Osteoblast (primary cell): ENCODE measurements around the gene C2CD2L. TPM values are rescaled to one million over a fixed set of nuclear protein-coding genes. Genes with fewer than 3 reads are reported as not detected.

ENCODE experiments used
- DNase-seq: peaks from one replicate; pipeline ENCODE4 v3.0.0; 2011; ENCODE audit warnings: low spot score, mixed read lengths; ENCODE audit not compliant: insufficient read length; ENCODE audit errors: missing footprints
- H2AFZ ChIP-seq: 2 replicates; pipeline ENCODE4 v1.6.0; 2011; ENCODE audit warnings: mild to moderate bottlenecking, low read length
- H3K27ac ChIP-seq: 2 replicates; pipeline ENCODE4 v1.5.1; 2011; ENCODE audit warnings: mild to moderate bottlenecking, low read depth, low read length, moderate library complexity
- H3K27me3 ChIP-seq: 2 replicates; pipeline ENCODE4 v1.6.0; 2012; ENCODE audit warnings: mild to moderate bottlenecking, control low read depth, inconsistent platforms, low read length, moderate library complexity; ENCODE audit not compliant: insufficient read depth
- H3K36me3 ChIP-seq: 2 replicates; pipeline ENCODE4 v1.5.1; 2011; ENCODE audit warnings: mild to moderate bottlenecking, low read length, control low read depth, moderate library complexity; ENCODE audit not compliant: insufficient read depth
- H3K4me1 ChIP-seq: 2 replicates; pipeline ENCODE4 v1.5.1; 2011; ENCODE audit warnings: mild to moderate bottlenecking, low read length, control low read depth, moderate library complexity; ENCODE audit not compliant: insufficient read depth
- H3K4me2 ChIP-seq: 2 replicates; pipeline ENCODE4 v1.6.0; 2011; ENCODE audit warnings: mild to moderate bottlenecking, low read length; ENCODE audit not compliant: insufficient read depth
- H3K4me3 ChIP-seq: fragments of 200-600 bp; sonication (generic); 3 replicates; pipeline ENCODE4 v1.5.1; 2012; ENCODE audit warnings: mild to moderate bottlenecking, low read length, inconsistent platforms; ENCODE audit not compliant: insufficient read depth
- H3K79me2 ChIP-seq: 2 replicates; pipeline ENCODE4 v1.6.0; 2012; ENCODE audit warnings: mild to moderate bottlenecking, low read length, control low read depth, inconsistent platforms; ENCODE audit not compliant: insufficient read depth
- H3K9me3 ChIP-seq: 2 replicates; pipeline ENCODE4 v1.5.1; 2011; ENCODE audit warnings: low read depth, low read length, control low read depth
- H4K20me1 ChIP-seq: 2 replicates; pipeline ENCODE4 v1.6.0; 2012; ENCODE audit warnings: mild to moderate bottlenecking, low read length, control low read depth; ENCODE audit not compliant: insufficient read depth
- CTCF ChIP-seq: IDR thresholded peaks from 2 replicates; pipeline ENCODE4 v1.5.1; 2011; ENCODE audit warnings: mild to moderate bottlenecking, low read depth, low read length, moderate library complexity; ENCODE audit errors: extremely low read depth
- total RNA-seq: library from RNA; depleted of rRNA; stranded (reverse); fragments of >200 nt; gene quantifications from 2 replicates; pipeline ENCODE4 v1.2.3, GENCODE V29; 2012

Gene C2CD2L
- total RNA-seq, 1 donor: 6.2 TPM

DNA sequence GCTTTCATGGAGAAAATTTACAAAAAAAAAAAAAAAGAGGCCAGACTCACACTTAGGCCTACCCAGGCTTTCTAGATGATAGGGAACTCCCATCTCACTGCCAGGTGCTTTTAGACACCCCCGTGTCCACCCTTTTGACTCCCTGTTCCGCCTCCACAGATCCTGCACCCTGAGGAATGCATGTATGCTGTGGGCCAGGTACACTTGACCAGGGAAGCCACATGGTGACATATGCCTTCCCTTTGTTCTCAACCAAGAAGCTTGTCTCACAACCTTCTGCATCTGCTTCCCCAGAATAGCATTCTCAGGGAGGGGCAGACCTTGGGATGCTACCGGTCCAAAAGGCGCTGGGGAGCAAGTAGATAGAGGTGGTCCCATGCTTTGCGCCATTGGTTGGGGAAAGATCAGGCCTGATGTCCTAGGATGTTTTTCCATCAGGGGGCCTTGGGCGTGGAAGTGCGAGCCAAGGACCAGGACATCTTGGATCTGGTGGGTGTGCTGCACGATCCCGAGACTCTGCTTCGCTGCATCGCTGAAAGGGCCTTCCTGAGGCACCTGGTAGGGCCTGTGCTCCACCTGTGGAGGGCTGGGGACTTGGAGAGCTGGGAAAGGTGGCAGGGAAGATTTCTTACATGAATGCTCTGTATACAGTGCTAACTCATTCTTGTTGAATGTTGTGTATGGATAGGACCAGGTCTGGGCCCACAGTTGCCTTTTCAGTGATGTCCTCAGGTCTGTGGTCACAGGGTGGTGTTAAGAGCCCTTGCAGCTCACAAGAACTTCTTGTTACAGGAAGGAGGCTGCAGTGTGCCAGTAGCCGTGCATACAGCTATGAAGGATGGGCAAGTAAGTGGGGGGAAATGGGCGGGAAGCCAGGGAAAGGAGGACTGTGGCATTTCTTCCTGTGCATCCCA is 14.9 kb upstream of the C2CD2L start:
- TF ChIP-seq CTCF: no peak
- Histone ChIP-seq H2AFZ (no peak overlapping the region), H3K79me2 (peaks cover 47% of the 10 kb centered on the region), H3K27ac (peak overlapping the region; percentile 80), H3K9me3 (no peaks in the 10 kb centered on the region), H4K20me1 (peaks cover 15% of the 10 kb centered on the region), H3K27me3 (no peaks in the 10 kb centered on the region), H3K36me3 (peaks cover 53% of the 10 kb centered on the region), H3K4me3 (no peak overlapping the region), H3K4me1 (peaks cover 19% of the 10 kb centered on the region), H3K4me2 (peak overlapping the region; percentile 93)
- peak; percentile 60 for DNase-seq

DNA sequence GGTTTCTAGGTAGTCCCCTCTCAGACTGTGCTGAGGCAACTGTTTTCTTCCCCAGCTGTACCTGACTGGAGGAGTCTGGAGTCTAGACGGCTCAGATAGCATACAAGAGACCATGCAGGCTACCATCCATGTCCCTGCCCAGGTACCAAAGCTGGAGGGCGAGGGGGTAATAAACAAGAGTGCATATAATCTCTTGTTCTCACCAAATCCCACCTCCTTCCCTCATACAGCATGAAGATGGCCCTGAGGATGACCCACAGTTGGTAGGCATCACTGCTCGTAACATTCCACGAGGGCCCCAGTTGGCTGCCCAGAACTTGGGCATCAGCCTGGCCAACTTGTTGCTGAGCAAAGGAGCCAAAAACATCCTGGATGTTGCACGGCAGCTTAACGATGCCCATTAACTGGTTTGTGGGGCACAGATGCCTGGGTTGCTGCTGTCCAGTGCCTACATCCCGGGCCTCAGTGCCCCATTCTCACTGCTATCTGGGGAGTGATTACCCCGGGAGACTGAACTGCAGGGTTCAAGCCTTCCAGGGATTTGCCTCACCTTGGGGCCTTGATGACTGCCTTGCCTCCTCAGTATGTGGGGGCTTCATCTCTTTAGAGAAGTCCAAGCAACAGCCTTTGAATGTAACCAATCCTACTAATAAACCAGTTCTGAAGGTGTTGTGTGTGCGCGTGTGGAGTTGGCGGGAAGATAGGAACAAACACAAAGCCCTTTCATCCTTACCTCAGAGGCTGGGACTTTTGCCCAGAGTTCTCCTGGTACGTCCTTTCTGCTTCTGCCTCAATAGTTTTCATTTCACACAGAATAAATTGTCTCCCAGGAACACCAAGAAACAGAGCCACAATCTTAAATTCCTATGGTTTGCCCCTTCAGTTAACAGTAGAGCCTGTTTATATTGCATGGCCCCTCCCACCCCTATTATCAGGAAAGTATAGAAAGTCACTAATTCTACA is 14.0 kb upstream of the C2CD2L start:
- TF ChIP-seq CTCF: no peak
- H3K27ac ChIP-seq: peak overlapping the region; percentile 80
- peaks cover 39% of the 10 kb centered on the region for H3K79me2 ChIP-seq
- peak overlapping the region; percentile 93 for H3K4me2 ChIP-seq
- H3K36me3 ChIP-seq: peaks cover 63% of the 10 kb centered on the region
- peak overlapping the region; percentile 88 for H3K4me3 ChIP-seq
- no peak overlapping the region for H2AFZ ChIP-seq
- no peaks in the 10 kb centered on the region for H3K27me3 ChIP-seq
- peaks cover 15% of the 10 kb centered on the region for H4K20me1 ChIP-seq
- no peaks in the 10 kb centered on the region for H3K9me3 ChIP-seq
- H3K4me1 ChIP-seq: peaks cover 19% of the 10 kb centered on the region
- peak; percentile 35 for DNase-seq

- H3K9me3 ChIP-seq: no peaks in the 10 kb centered on the region
- DNase-seq: peak; percentile 84
- H2AFZ ChIP-seq: peak overlapping the region; percentile 55
- no peak for TF ChIP-seq CTCF
- no peaks in the 10 kb centered on the region for H3K27me3 ChIP-seq
- H3K27ac ChIP-seq: peak overlapping the region; percentile 80
- H3K4me1 ChIP-seq: peaks cover 19% of the 10 kb centered on the region
- H3K36me3 ChIP-seq: peaks cover 62% of the 10 kb centered on the region
- H3K4me2 ChIP-seq: peak overlapping the region; percentile 93
- peaks cover 39% of the 10 kb centered on the region for H3K79me2 ChIP-seq
- peak overlapping the region; percentile 88 for H3K4me3 ChIP-seq
- H4K20me1 ChIP-seq: peaks cover 15% of the 10 kb centered on the region
These were observed 13.0 kb upstream of the C2CD2L start for GRCh38 chr11:119093942-119094815.
